GM23338 (cell line): Measurements from ENCODE around the gene SORCS2. TPM values are rescaled to one million over a fixed set of nuclear protein-coding genes. Genes with fewer than 3 reads are reported as not detected.

Experiments
- ATAC-seq: fragments of 200-7000 bp; cut with Tn5 transposase; 3 replicates; pipeline ENCODE4 v1.9.1; 2020
- DNase-seq: peaks from one replicate; pipeline ENCODE4 v3.0.0-alpha.2; 2015; ENCODE audit warnings: low spot score
- H2AFZ ChIP-seq: fragments of 200-600 bp; sonication (generic); 2 replicates; pipeline ENCODE4 v1.8.0; 2016; ENCODE audit warnings: antibody characterized with exemption, mild to moderate bottlenecking, moderate library complexity
- H3F3A ChIP-seq: fragments of 200-600 bp; sonication (generic); replicated peaks from 2 replicates; pipeline ENCODE4 v1.8.0; 2017; ENCODE audit warnings: antibody characterized with exemption, mixed run types, low read depth
- H3K27ac ChIP-seq: fragments of 200-600 bp; sonication (generic); 2 replicates; pipeline ENCODE4 v1.6.1; 2016; ENCODE audit warnings: low read depth
- H3K27me3 ChIP-seq: fragments of 200-600 bp; sonication (generic); 2 replicates; pipeline ENCODE4 v1.8.0; 2016; ENCODE audit warnings: mild to moderate bottlenecking, mixed run types, moderate library complexity; ENCODE audit not compliant: insufficient read depth
- H3K36me3 ChIP-seq: fragments of 200-600 bp; sonication (generic); 2 replicates; pipeline ENCODE4 v1.8.0; 2016; ENCODE audit warnings: mild to moderate bottlenecking; ENCODE audit not compliant: insufficient read depth
- H3K4me1 ChIP-seq: fragments of 200-600 bp; sonication (generic); 2 replicates; pipeline ENCODE4 v1.8.0; 2016; ENCODE audit warnings: mild to moderate bottlenecking, moderate library complexity; ENCODE audit not compliant: insufficient read depth
- H3K4me2 ChIP-seq: fragments of 200-600 bp; sonication (generic); 2 replicates; pipeline ENCODE4 v1.7.1; 2017; ENCODE audit warnings: mixed run types
- H3K4me3 ChIP-seq: fragments of 200-600 bp; sonication (generic); 2 replicates; pipeline ENCODE4 v1.6.1; 2016; ENCODE audit warnings: mixed run types
- H3K79me2 ChIP-seq: fragments of 200-600 bp; sonication (generic); replicated peaks from 2 replicates; pipeline ENCODE4 v1.8.0; 2017; ENCODE audit warnings: mild to moderate bottlenecking; ENCODE audit not compliant: insufficient read depth
- H3K9me2 ChIP-seq: fragments of 200-600 bp; sonication (generic); 2 replicates; pipeline ENCODE4 v1.8.0; 2017; ENCODE audit not compliant: insufficient read depth
- H4K20me1 ChIP-seq: fragments of 200-600 bp; sonication (generic); replicated peaks from 2 replicates; pipeline ENCODE4 v1.8.0; 2017; ENCODE audit warnings: mild to moderate bottlenecking; ENCODE audit not compliant: insufficient read depth
- H3K27ac Mint-ChIP-seq: 2 replicates; pipeline ENCODE4 v1.8.0; 2020; ENCODE audit warnings: inconsistent platforms, mild to moderate bottlenecking, moderate library complexity, mixed read lengths
- H3K27me3 Mint-ChIP-seq: 3 replicates; pipeline ENCODE4 v1.8.0; 2022; ENCODE audit warnings: low read depth, mild to moderate bottlenecking, moderate library complexity, mixed read lengths, inconsistent platforms; ENCODE audit not compliant: insufficient read depth, poor library complexity
- H3K36me3 Mint-ChIP-seq: 3 replicates; pipeline ENCODE4 v1.8.0; 2021; ENCODE audit warnings: low read depth, mild to moderate bottlenecking, inconsistent platforms, moderate library complexity, mixed read lengths
- H3K4me1 Mint-ChIP-seq: 3 replicates; pipeline ENCODE4 v1.8.0; 2020; ENCODE audit warnings: mild to moderate bottlenecking, inconsistent platforms, mixed read lengths
- H3K4me3 Mint-ChIP-seq: 3 replicates; pipeline ENCODE4 v1.8.0; 2021; ENCODE audit warnings: moderate library complexity, mild to moderate bottlenecking, inconsistent platforms, mixed read lengths
- H3K9me3 Mint-ChIP-seq: 3 replicates; pipeline ENCODE4 v1.8.0; 2020; ENCODE audit warnings: moderate library complexity, mild to moderate bottlenecking, inconsistent platforms, mixed read lengths
- EZH2phosphoT487 ChIP-seq: fragments of 200-600 bp; sonication (generic); IDR thresholded peaks from one replicate; pipeline ENCODE4 v1.8.1; 2018; ENCODE audit warnings: antibody characterized with exemption; ENCODE audit not compliant: unreplicated experiment
- polyA plus RNA-seq: library from polyadenylated mRNA; unstranded; fragments of >200 nt; fragmentation: Nextera tagmentation; extraction: Ambion mirVana; gene quantifications from 2 replicates; pipeline ENCODE4 v1.2.1, GENCODE V29; 2016
- total RNA-seq: library from RNA; depleted of rRNA; stranded (reverse); fragments of >200 nt; shearing (Covaris generic); gene quantifications from 2 replicates; pipeline ENCODE4 v1.2.3, GENCODE V29; 2014
- TF ChIP-seq, protein P1 (sequence below): fragments of 250-450 bp; sonication (Bioruptor Pico); IDR thresholded peaks from 2 replicates; pipeline ENCODE4 v1.5.0; 2020; ENCODE audit warnings: mild to moderate bottlenecking, moderate library complexity
- TF ChIP-seq, protein P2 (sequence below), 2 experiments: fragments of 200-600 bp in 1 of 2; sonication (generic) in 1 of 2; conservative IDR thresholded peaks; 2 replicates each; pipeline versions ENCODE4 v1.5.1 to v1.6.1; 2016 to 2017; ENCODE audit warnings: antibody characterized with exemption in 2 of 2, low read depth in 2 of 2, mild to moderate bottlenecking in 2 of 2, moderate library complexity in 1 of 2

SORCS2 gene
- total and polyA plus RNA-seq, 2 experiments from 2014 or later = 0.47 to 2.4 TPM

DNA sequence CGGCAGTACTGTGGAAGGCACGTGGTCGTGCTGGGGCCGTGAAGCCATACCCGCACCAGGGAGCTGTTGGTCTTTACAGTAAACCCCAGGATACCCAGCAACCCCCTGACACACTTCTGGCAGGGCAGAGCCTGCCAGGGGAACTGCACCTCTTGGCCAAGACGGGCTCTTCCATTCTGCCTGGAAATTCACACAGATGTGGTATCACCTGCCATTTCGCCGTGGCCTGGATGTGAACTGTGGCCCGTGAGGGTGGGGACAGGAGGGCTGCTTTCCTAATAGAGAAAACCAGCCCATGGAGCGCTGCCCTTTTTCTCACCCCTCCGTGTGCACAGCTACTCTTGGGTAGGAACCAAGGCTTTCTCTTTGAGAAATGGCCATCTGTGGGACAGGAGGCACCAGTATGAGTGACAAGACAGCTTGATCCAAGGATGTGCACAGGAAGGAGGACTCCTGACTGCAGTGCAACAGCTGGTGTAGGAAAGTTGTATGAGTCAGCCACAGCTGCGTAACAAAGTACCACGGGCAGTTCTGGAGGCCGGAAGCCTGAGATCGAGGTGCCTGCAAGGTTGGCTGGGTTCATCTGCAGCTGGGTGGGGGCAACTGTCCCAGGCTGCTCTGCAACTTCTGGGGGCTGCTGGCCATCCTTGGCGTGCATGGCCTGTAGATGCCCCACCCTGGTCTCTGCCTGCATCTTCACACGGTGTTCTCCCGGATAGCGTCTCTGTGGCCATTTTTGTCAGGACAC lies 146.7 kb downstream of the SORCS2 start:
- H3K9me2 ChIP-seq = no peaks in the 10 kb centered on the region
- no peak for DNase-seq
- H3K36me3 Mint-ChIP-seq = peaks cover 3% of the 10 kb centered on the region; the same call in 2 of the 3 replicates
- no peak overlapping the region for H3K4me2 ChIP-seq
- peaks cover 4% of the 10 kb centered on the region for H3K9me3 Mint-ChIP-seq
- H3K27me3 ChIP-seq = no peaks in the 10 kb centered on the region
- TF ChIP-seq EZH2phosphoT487 = no peak
- TF ChIP-seq, protein P1, sequence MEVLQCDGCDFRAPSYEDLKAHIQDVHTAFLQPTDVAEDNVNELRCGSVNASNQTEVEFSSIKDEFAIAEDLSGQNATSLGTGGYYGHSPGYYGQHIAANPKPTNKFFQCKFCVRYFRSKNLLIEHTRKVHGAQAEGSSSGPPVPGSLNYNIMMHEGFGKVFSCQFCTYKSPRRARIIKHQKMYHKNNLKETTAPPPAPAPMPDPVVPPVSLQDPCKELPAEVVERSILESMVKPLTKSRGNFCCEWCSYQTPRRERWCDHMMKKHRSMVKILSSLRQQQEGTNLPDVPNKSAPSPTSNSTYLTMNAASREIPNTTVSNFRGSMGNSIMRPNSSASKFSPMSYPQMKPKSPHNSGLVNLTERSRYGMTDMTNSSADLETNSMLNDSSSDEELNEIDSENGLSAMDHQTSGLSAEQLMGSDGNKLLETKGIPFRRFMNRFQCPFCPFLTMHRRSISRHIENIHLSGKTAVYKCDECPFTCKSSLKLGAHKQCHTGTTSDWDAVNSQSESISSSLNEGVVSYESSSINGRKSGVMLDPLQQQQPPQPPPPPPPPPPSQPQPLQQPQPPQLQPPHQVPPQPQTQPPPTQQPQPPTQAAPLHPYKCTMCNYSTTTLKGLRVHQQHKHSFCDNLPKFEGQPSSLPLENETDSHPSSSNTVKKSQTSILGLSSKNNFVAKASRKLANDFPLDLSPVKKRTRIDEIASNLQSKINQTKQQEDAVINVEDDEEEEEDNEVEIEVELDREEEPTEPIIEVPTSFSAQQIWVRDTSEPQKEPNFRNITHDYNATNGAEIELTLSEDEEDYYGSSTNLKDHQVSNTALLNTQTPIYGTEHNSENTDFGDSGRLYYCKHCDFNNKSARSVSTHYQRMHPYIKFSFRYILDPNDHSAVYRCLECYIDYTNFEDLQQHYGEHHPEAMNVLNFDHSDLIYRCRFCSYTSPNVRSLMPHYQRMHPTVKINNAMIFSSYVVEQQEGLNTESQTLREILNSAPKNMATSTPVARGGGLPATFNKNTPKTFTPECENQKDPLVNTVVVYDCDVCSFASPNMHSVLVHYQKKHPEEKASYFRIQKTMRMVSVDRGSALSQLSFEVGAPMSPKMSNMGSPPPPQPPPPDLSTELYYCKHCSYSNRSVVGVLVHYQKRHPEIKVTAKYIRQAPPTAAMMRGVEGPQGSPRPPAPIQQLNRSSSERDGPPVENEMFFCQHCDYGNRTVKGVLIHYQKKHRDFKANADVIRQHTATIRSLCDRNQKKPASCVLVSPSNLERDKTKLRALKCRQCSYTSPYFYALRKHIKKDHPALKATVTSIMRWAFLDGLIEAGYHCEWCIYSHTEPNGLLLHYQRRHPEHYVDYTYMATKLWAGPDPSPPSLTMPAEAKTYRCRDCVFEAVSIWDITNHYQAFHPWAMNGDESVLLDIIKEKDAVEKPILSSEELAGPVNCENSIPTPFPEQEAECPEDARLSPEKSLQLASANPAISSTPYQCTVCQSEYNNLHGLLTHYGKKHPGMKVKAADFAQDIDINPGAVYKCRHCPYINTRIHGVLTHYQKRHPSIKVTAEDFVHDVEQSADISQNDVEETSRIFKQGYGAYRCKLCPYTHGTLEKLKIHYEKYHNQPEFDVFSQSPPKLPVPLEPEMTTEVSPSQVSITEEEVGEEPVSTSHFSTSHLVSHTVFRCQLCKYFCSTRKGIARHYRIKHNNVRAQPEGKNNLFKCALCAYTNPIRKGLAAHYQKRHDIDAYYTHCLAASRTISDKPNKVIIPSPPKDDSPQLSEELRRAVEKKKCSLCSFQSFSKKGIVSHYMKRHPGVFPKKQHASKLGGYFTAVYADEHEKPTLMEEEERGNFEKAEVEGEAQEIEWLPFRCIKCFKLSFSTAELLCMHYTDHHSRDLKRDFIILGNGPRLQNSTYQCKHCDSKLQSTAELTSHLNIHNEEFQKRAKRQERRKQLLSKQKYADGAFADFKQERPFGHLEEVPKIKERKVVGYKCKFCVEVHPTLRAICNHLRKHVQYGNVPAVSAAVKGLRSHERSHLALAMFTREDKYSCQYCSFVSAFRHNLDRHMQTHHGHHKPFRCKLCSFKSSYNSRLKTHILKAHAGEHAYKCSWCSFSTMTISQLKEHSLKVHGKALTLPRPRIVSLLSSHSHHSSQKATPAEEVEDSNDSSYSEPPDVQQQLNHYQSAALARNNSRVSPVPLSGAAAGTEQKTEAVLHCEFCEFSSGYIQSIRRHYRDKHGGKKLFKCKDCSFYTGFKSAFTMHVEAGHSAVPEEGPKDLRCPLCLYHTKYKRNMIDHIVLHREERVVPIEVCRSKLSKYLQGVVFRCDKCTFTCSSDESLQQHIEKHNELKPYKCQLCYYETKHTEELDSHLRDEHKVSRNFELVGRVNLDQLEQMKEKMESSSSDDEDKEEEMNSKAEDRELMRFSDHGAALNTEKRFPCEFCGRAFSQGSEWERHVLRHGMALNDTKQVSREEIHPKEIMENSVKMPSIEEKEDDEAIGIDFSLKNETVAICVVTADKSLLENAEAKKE (CRISPR knock-in tag) = no peak
- TF ChIP-seq, protein P2, sequence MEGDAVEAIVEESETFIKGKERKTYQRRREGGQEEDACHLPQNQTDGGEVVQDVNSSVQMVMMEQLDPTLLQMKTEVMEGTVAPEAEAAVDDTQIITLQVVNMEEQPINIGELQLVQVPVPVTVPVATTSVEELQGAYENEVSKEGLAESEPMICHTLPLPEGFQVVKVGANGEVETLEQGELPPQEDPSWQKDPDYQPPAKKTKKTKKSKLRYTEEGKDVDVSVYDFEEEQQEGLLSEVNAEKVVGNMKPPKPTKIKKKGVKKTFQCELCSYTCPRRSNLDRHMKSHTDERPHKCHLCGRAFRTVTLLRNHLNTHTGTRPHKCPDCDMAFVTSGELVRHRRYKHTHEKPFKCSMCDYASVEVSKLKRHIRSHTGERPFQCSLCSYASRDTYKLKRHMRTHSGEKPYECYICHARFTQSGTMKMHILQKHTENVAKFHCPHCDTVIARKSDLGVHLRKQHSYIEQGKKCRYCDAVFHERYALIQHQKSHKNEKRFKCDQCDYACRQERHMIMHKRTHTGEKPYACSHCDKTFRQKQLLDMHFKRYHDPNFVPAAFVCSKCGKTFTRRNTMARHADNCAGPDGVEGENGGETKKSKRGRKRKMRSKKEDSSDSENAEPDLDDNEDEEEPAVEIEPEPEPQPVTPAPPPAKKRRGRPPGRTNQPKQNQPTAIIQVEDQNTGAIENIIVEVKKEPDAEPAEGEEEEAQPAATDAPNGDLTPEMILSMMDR (conservative IDR thresholded peaks at IDR 0.05; ENCODE audit: low read depth in 2 of 2) = no peak
- no peak overlapping the region for H3K27ac Mint-ChIP-seq
- H2AFZ ChIP-seq = no peak overlapping the region
- H3K27me3 Mint-ChIP-seq = peaks cover 14% of the 10 kb centered on the region
- H3K36me3 ChIP-seq = no peaks in the 10 kb centered on the region
- no peaks in the 10 kb centered on the region for H3F3A ChIP-seq
- no peaks in the 10 kb centered on the region for H3K4me1 ChIP-seq
- no peak for ATAC-seq
- H3K27ac ChIP-seq = no peak overlapping the region
- H3K4me3 ChIP-seq = no peak overlapping the region
- H3K4me1 Mint-ChIP-seq = peaks cover 10% of the 10 kb centered on the region
- no peak overlapping the region for H3K4me3 Mint-ChIP-seq
- no peaks in the 10 kb centered on the region for H4K20me1 ChIP-seq
- H3K79me2 ChIP-seq = no peaks in the 10 kb centered on the region
